T-cell (primary cell): ENCODE measurements around the gene PRAMEF2. TPM values are rescaled to one million over a fixed set of nuclear protein-coding genes. Genes with fewer than 3 reads are reported as not detected.
"Not testable (repeated sequence)": the region's sequence is repeated elsewhere in the genome, so short reads cannot be mapped to it uniquely, and the experiment has no call there.

ENCODE experiments used
- ATAC-seq, 4 experiments: fragments of 200-7000 bp in 3 of 4; fragments of 150-1000 bp in 1 of 4; cut with Tn5 transposase; replicated peaks in 1 of 4; 1 replicate in 3 of 4; 2 replicates in 1 of 4; pipeline ENCODE4 v1.10.0; 2021; ENCODE audit warnings: moderate library complexity in 3 of 4, mild to moderate bottlenecking in 2 of 4, moderate number of reproducible peaks in 1 of 4
- CTCF ChIA-PET, 2 donors: fragments of 300-600 bp; sonication (Branson Sonifier 250); formaldehyde crosslinking; loops; one replicate each; lab custom pipeline; 2022; ENCODE audit warnings: antibody characterized with exemption in 2 of 2; lab: Charles Lee
- POLR2A ChIA-PET, 2 donors: fragments of 300-600 bp; sonication (Branson Sonifier 250); formaldehyde crosslinking; loops; one replicate each; lab custom pipeline; 2022; ENCODE audit warnings: antibody characterized with exemption in 2 of 2; lab: Charles Lee
- DNase-seq, 35 experiments: peaks; one replicate each; pipeline versions ENCODE4 v3.0.0 to v3.0.0-alpha.2; 2013 to 2023
- H3K27ac ChIP-seq: one replicate; pipeline ENCODE4 v1.5.1; 2013; ENCODE audit warnings: low read length
- H3K27me3 ChIP-seq, 2 experiments: replicated peaks in 1 of 2; 1 replicate in 1 of 2; 2 replicates in 1 of 2; pipeline versions ENCODE4 v1.6.1 to v1.7.0; 2013; ENCODE audit warnings: low read length in 1 of 2, mixed read lengths in 1 of 2; ENCODE audit not compliant: control insufficient read depth in 2 of 2, insufficient read depth in 2 of 2; ENCODE audit errors: extremely low read depth in 1 of 2
- H3K36me3 ChIP-seq, 2 donors: 1 replicate in 1 of 2; 2 replicates in 1 of 2; pipeline versions ENCODE4 v1.6.1 to v1.7.0; 2013; ENCODE audit warnings: low read length in 1 of 2; ENCODE audit not compliant: control insufficient read depth in 2 of 2, insufficient read depth in 1 of 2; ENCODE audit errors: extremely low read depth in 1 of 2
- H3K4me1 ChIP-seq, 2 experiments: 1 replicate in 1 of 2; 2 replicates in 1 of 2; pipeline versions ENCODE4 v1.6.1 to v1.7.0; 2013; ENCODE audit warnings: low read length in 2 of 2, mixed read lengths in 1 of 2; ENCODE audit not compliant: insufficient read depth in 2 of 2, control insufficient read depth in 1 of 2; ENCODE audit errors: extremely low read depth in 1 of 2
- H3K4me3 ChIP-seq, 2 donors: 1 replicate in 1 of 2; 2 replicates in 1 of 2; pipeline versions ENCODE4 v1.5.1 to v1.7.0; 2013; ENCODE audit warnings: mild to moderate bottlenecking in 2 of 2, low read length in 1 of 2, moderate library complexity in 1 of 2; ENCODE audit not compliant: control insufficient read depth in 1 of 2; ENCODE audit errors: extremely low read depth in 1 of 2
- H3K9me3 ChIP-seq: 2 replicates; pipeline ENCODE4 v1.7.0; 2013
- H3K27ac Mint-ChIP-seq, 2 donors: one replicate each; pipeline ENCODE4 v1.8.0; 2020 to 2021; ENCODE audit warnings: mild to moderate bottlenecking in 2 of 2, mixed read lengths in 2 of 2
- H3K27me3 Mint-ChIP-seq, 2 donors: one replicate each; pipeline ENCODE4 v1.8.0; 2021 to 2022; ENCODE audit warnings: mixed read lengths in 2 of 2
- H3K36me3 Mint-ChIP-seq: one replicate; pipeline ENCODE4 v1.8.0; 2021; ENCODE audit warnings: mixed read lengths
- H3K4me1 Mint-ChIP-seq, 3 donors: one replicate each; pipeline ENCODE4 v1.8.0; 2020 to 2022; ENCODE audit warnings: mixed read lengths in 3 of 3, mild to moderate bottlenecking in 1 of 3
- H3K4me3 Mint-ChIP-seq, 3 donors: one replicate each; pipeline ENCODE4 v1.8.0; 2020 to 2022; ENCODE audit warnings: mild to moderate bottlenecking in 3 of 3, mixed read lengths in 3 of 3, moderate library complexity in 3 of 3
- H3K9me3 Mint-ChIP-seq, 3 donors: one replicate each; pipeline ENCODE4 v1.8.0; 2020 to 2022; ENCODE audit warnings: mixed read lengths in 3 of 3
- WGBS: methylation state at CpG from one replicate; pipeline ENCODE4 v1.1.5; 2013; ENCODE audit warnings: missing lambda C conversion rate; ENCODE audit not compliant: insufficient coverage; 5-methylcytosine and 5-hydroxymethylcytosine counted together
- total RNA-seq, 35 experiments: library from RNA in 6 of 35; stranded (reverse) in 6 of 35; fragments of 120-200 nt in 1 of 35; gene quantifications; one replicate each; pipeline versions ENCODE4 v1.2.1 to v1.2.4 and lab custom pipeline; 2013 to 2026

Gene PRAMEF2
- total RNA-seq, 5 donors from 2014 or later (not counting 1 experiment from before 2014, with no cell fraction given), result not detected

DNA sequence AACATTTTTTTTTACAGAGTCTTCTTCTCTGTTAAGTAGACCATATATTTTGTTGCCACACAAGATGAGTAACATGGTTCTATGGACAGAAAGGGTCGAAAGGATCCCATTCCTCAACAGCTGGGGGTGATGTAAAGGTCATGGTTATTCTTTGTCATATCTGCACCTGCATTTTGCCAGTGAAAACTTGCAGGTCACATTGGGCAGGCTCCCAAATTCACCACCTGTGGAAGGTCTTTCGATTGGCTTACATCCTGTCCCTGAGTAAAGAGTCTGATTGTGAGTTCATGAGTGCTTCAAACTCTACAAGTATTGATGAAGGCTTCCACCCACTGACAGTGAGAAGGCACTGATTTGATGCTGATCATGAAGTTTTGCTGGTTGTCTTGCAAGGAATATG lies 23.6 kb upstream of the PRAMEF2 start:
- no CpG with 5 or more reads among the region's 2 CpGs for WGBS
- H3K4me1 ChIP-seq, DNase-seq, H3K4me3 ChIP-seq, ATAC-seq, H3K36me3 Mint-ChIP-seq, H3K27ac Mint-ChIP-seq, H3K4me3 Mint-ChIP-seq, H3K4me1 Mint-ChIP-seq, H3K27me3 ChIP-seq, H3K36me3 ChIP-seq, CTCF ChIA-PET, H3K9me3 ChIP-seq, H3K27ac ChIP-seq, POLR2A ChIA-PET, H3K9me3 Mint-ChIP-seq: not testable (repeated sequence)
- peaks cover 13 to 15% of the 10 kb centered on the region in 2 donors for H3K27me3 Mint-ChIP-seq

DNA sequence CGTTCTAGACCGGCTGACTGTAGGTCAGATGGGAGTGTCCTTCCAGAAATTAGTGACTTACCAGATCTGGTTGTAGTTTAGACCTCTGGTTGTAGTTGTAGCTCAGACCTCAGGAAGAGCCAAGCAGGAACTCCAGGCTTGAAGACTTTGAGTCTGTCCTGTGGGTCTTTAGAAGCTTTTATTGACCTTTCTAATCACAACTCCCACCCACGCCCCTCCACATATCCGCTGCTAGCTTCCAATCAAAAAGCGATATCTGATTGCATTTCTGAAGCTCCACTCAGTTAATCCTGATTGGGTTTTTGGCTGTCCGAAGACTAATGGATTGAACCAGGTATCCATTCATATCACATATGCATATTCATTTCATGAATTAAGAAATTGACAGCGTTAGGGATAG lies 8.3 kb upstream of the PRAMEF2 start, which contains the start of gene HNRNPCL1:
TSS of gene HNRNPCL1 (minus strand) at position 101 of the 400 bp plus-strand sequence. CDS start 431 bp downstream, outside the sequence.
- DNase-seq, H3K36me3 ChIP-seq, POLR2A ChIA-PET, H3K27ac Mint-ChIP-seq, H3K27ac ChIP-seq, H3K4me1 Mint-ChIP-seq, H3K9me3 Mint-ChIP-seq, H3K27me3 Mint-ChIP-seq, ATAC-seq, CTCF ChIA-PET, H3K4me3 ChIP-seq, H3K4me3 Mint-ChIP-seq, H3K27me3 ChIP-seq, H3K36me3 Mint-ChIP-seq, H3K9me3 ChIP-seq, H3K4me1 ChIP-seq: not testable (repeated sequence)
- 90% methylated on average over 2 of the region's 7 CpGs for WGBS

DNA sequence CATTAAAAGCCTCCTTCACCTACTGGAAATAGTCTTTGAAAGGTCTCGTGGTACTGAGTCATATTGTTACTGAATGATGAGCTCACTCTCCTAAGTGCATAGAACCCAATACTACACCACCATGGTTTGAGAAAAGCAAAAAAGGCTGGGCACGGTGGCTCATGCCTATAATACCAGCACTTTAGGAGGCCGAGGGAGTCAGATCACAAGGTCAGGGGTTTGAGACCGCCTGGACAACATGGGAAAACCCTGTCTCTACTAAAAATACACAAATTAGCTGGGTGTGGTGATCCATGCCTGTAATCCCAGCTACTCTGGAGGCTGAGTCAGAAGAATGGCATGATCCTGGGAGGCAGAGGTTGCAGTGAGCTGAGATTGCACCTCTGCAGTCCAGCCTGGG lies 5.1 kb upstream of the PRAMEF2 start:
- Mint-ChIP-seq H3K36me3 (no peaks in the 10 kb centered on the region), H3K27ac (no peak overlapping the region), H3K4me3 (no peak overlapping the region), H3K4me1 (no peaks in the 10 kb centered on the region), H3K27me3 (peaks cover 5 to 9% of the 10 kb centered on the region in 2 donors), H3K9me3 (peaks cover 0 to 7% (median 0%) of the 10 kb centered on the region in 3 donors)
- Histone ChIP-seq H3K4me1 (no peaks in the 10 kb centered on the region), H3K27me3 (peaks cover 0 to 4% of the 10 kb centered on the region in 2 experiments), H3K36me3 (no peaks in the 10 kb centered on the region), H3K27ac (no peak overlapping the region), H3K9me3 (no peaks in the 10 kb centered on the region), H3K4me3 (no peak overlapping the region)
- 80% methylated on average over 1 of the region's 4 CpGs for WGBS
- ATAC-seq, result no peak
- CTCF ChIA-PET, result no interaction called here
- no peak for DNase-seq
- POLR2A ChIA-PET, result no interaction called here

DNA sequence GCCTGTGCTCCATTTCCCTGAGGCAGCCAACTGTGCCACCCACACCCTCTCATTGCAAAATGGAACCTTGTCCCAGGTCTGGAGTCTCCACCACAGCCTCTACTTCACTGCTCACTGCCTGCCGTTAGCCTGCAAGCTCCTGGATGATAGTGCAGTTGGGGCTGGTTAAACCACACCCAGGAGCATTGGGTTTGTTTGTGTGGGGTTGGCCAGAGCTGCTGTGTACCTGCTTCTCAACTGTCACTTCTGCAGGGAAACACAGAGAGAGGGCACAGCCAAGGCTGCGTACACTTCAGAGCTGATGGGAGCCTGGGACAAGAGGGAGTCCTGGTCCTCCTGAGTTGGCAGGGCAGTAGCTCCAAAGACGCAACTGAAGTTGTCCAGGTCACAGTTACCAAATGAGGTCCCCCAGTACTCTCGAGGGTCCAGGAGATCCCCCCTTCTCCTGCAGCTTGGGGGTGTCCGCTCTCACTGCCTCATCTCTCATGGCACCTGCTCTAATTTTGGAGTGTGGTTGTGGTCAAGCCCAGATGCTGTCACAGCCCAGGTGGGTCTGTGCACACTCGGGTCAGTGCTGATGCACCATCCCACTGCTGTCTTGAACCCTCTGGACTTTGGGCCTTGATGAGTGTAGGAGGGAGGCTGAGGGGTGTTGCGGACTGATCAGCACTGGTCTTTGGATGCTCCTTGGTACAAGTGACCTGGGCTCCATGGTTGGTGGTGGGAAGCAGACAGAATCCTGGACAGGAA lies 6.4 kb downstream of the PRAMEF2 start:
- H3K9me3 Mint-ChIP-seq, H3K9me3 ChIP-seq, H3K27ac ChIP-seq, H3K4me3 Mint-ChIP-seq, CTCF ChIA-PET, POLR2A ChIA-PET, H3K27ac Mint-ChIP-seq, H3K4me1 ChIP-seq, H3K36me3 ChIP-seq, H3K36me3 Mint-ChIP-seq, DNase-seq, H3K27me3 ChIP-seq, H3K4me3 ChIP-seq, H3K27me3 Mint-ChIP-seq, ATAC-seq, H3K4me1 Mint-ChIP-seq: not testable (repeated sequence)
- no CpG with 5 or more reads among the region's 7 CpGs for WGBS

DNA sequence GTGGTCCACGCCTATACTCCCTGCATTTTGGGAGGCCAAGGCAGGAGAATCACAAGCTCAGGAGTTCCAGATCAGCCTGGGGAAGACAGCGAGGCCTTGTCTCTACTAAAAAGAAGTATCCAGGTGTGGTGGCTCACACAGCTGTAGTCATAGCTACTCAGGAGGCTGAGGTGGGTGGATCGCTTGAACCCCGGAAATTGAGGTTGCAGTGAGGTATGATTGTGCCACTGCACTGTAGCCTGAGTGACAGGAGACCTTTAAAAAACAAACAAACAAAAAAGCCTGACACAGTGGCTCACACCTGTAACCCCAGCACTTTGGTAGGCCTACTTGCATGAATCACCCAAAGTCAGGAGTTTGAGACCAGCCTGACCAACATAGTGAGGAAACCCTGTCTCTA lies 21.6 kb downstream of the PRAMEF2 start:
- not testable (repeated sequence) for H3K9me3 ChIP-seq

DNA sequence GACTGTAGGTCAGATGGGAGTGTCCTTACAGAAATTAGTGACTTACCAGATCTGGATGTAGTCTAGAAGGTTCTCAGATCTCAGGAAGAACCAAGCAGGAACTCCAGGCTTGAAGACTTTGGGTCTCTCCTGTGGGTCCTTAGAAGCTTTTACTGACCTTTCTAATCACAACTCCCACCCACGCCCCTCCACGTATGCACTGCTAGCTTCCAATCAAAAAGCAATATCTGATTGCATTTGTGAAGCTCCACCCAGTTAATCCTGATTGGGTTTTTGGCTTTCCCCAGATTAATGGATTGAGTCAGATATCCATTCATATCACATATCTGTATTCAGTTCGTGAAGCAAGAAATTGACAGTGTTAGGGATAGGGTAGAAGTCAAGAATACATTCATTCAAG lies 29.2 kb downstream of the PRAMEF2 start, which contains the start of gene PRAMEF4:
TSS of gene PRAMEF4 (minus strand) at position 101 of the 400 bp plus-strand sequence. CDS start 2,807 bp downstream, outside the sequence.
- H3K27ac Mint-ChIP-seq, CTCF ChIA-PET, H3K27me3 ChIP-seq, H3K36me3 ChIP-seq, H3K4me3 ChIP-seq, H3K27me3 Mint-ChIP-seq, POLR2A ChIA-PET, ATAC-seq, DNase-seq, H3K9me3 Mint-ChIP-seq, H3K36me3 Mint-ChIP-seq, H3K9me3 ChIP-seq, H3K4me3 Mint-ChIP-seq, H3K27ac ChIP-seq, H3K4me1 Mint-ChIP-seq, H3K4me1 ChIP-seq: not testable (repeated sequence)
- no CpG with 5 or more reads among the region's 3 CpGs for WGBS

More for the DNA sequence above, 21.6 kb downstream of the PRAMEF2 start:
- H3K36me3 Mint-ChIP-seq, H3K27ac Mint-ChIP-seq, H3K9me3 Mint-ChIP-seq, H3K4me1 ChIP-seq, H3K27me3 Mint-ChIP-seq, H3K4me3 ChIP-seq, H3K4me1 Mint-ChIP-seq, H3K27me3 ChIP-seq, H3K4me3 Mint-ChIP-seq, ATAC-seq, DNase-seq, POLR2A ChIA-PET, H3K27ac ChIP-seq, H3K36me3 ChIP-seq, CTCF ChIA-PET: not testable (repeated sequence)
- no CpG with 5 or more reads among the region's 4 CpGs for WGBS
